SK-N-SH treated with all-trans-retinoic acid at 6 μM for 48 hours (cell line): Measurements from ENCODE around the gene COA5.

ENCODE experiments used
- ARNTL ChIP-seq: fragments of 450-650 bp; formaldehyde crosslinking; IDR thresholded peaks from 2 replicates; pipeline ENCODE4 v1.5.0; 2020; ENCODE audit warnings: low read depth, mild to moderate bottlenecking, moderate library complexity, borderline replicate concordance
- TSHZ2 ChIP-seq: fragments of 250-450 bp; sonication (Bioruptor Pico); IDR thresholded peaks from 2 replicates; pipeline ENCODE4 v1.5.0; 2020; ENCODE audit warnings: mild to moderate bottlenecking, moderate library complexity

- TF ChIP-seq TSHZ2 (CRISPR knock-in tag): no peak
- TF ChIP-seq ARNTL (CRISPR knock-in tag): no peak
These were observed 52.6 kb downstream of the COA5 start for GRCh38 chr2:98555696-98556095.
